IPS DF 6.9 (cell line): ENCODE results near the gene CHRNB1.

Experiments
- DNase-seq: peaks from one replicate; pipeline ENCODE4 v3.0.0-alpha.2; 2013; ENCODE audit warnings: low read depth, low spot score
- H3K27ac ChIP-seq: one replicate; pipeline ENCODE4 v1.5.1; 2013; ENCODE audit warnings: low read length, control low read depth
- H3K27me3 ChIP-seq: 2 replicates; pipeline ENCODE4 v1.6.1; 2013; ENCODE audit warnings: mild to moderate bottlenecking, low read length; ENCODE audit not compliant: control insufficient read depth, insufficient read depth
- H3K36me3 ChIP-seq: 2 replicates; pipeline ENCODE4 v1.6.1; 2013; ENCODE audit warnings: low read length; ENCODE audit not compliant: control insufficient read depth, insufficient read depth
- H3K4me1 ChIP-seq: 2 replicates; pipeline ENCODE4 v1.6.1; 2013; ENCODE audit warnings: low read length; ENCODE audit not compliant: control insufficient read depth, insufficient read depth
- H3K4me3 ChIP-seq: 2 replicates; pipeline ENCODE4 v1.5.1; 2013; ENCODE audit warnings: mild to moderate bottlenecking, low read length
- H3K9me3 ChIP-seq: 2 replicates; pipeline ENCODE4 v1.6.1; 2013; ENCODE audit warnings: low read length, inconsistent platforms; ENCODE audit not compliant: control insufficient read depth, insufficient read depth
- WGBS: extraction: QIAGEN DNeasy Blood & Tissue Kit; methylation state at CpG from one replicate; pipeline ENCODE4 v1.1.7; 2013; ENCODE audit warnings: mixed read lengths, missing lambda C conversion rate; ENCODE audit not compliant: insufficient read length, insufficient coverage; 5-methylcytosine and 5-hydroxymethylcytosine counted together

CHRNB1 gene, protein sequence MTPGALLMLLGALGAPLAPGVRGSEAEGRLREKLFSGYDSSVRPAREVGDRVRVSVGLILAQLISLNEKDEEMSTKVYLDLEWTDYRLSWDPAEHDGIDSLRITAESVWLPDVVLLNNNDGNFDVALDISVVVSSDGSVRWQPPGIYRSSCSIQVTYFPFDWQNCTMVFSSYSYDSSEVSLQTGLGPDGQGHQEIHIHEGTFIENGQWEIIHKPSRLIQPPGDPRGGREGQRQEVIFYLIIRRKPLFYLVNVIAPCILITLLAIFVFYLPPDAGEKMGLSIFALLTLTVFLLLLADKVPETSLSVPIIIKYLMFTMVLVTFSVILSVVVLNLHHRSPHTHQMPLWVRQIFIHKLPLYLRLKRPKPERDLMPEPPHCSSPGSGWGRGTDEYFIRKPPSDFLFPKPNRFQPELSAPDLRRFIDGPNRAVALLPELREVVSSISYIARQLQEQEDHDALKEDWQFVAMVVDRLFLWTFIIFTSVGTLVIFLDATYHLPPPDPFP

DNA sequence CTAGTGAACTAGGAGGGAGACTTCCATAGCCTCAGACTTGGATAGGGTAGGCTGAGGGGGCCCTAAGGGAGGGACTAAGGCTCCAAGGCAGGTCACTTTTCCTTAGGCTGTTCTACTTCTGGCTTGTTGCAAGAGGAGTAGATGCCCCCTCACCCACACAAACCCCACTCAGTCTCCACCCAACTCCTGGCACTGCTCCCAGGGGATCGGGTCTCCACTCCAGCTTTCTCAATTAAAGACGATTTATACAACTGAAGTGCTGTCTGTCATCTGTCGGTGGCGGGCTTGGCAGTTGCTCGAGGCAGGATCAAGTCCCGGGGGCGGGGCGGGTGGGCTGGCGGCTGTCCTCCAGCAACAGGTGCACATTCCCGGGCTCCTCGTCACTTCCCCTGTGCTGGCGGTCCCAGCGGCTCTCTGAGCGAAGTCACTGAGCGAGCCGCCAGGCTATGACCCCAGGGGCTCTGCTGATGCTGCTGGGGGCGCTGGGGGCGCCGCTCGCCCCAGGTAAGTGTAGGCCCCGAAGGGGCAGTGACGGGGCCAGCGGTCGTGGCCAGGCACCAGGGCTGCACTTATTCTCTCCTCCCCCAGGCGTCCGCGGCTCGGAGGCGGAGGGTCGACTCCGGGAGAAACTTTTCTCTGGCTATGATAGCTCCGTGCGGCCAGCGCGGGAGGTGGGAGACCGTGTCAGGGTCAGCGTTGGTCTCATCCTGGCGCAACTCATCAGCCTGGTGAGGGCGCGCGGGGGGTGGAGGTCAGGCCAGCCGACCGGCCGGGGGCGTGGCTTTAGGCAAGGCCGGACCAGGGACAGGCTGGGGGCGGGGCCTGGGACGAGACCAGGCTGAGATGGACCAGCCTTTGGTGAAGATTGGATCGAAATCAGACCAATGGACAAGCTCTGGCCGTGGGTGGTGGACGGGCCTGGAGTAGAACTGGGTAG lies at the start of gene CHRNB1:
TSS of gene CHRNB1 (plus strand) at position 380 of the 937 bp plus-strand sequence. CDS start at position 447, 67 bp downstream.
- Histone ChIP-seq H3K9me3 (no peaks in the 10 kb centered on the region), H3K36me3 (no peaks in the 10 kb centered on the region), H3K27me3 (no peaks in the 10 kb centered on the region), H3K4me3 (peak within 1 kb of the TSS; percentile 72), H3K27ac (no peak within 1 kb of the TSS), H3K4me1 (peaks cover 5% of the 10 kb centered on the region; the same call in 1 of the 2 replicates)
- WGBS: no CpG with 5 or more reads among the region's 51 CpGs
- no peak for DNase-seq

GRCh38 chr17:7396147-7396546 lies 48.7 kb upstream of the CHRNB1 start:
- H3K4me1 ChIP-seq: peaks cover 2% of the 10 kb centered on the region; the same call in 1 of the 2 replicates
- peaks cover 2% of the 10 kb centered on the region; the same call in 1 of the 2 replicates for H3K36me3 ChIP-seq
- H3K27me3 ChIP-seq: no peaks in the 10 kb centered on the region
- no peak for DNase-seq
- no peak overlapping the region for H3K27ac ChIP-seq
- no peak overlapping the region for H3K4me3 ChIP-seq
- WGBS: no CpG with 5 or more reads among the region's 4 CpGs
- H3K9me3 ChIP-seq: no peaks in the 10 kb centered on the region

DNA sequence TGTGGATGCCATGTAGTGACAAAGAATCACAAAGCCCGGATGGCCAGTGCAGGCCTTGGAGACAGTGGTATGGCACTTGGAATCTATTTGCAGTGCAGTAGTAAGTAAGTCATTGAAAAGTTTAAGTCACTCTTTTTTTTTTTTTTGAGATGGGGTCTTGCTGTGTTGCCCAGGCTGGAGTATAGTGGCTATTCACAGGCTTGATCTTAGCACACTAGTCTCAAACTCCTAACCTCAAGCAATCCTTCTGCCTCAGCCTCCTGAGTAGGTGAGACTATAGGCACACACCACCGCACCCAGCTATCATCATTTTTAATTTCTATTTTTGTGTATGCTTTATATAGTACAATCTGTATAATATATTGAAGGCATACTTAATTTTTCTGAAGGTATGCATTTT lies 46.2 kb upstream of the CHRNB1 start:
- H3K27me3 ChIP-seq: no peaks in the 10 kb centered on the region
- H3K4me3 ChIP-seq: no peak overlapping the region
- no peak overlapping the region for H3K27ac ChIP-seq
- H3K4me1 ChIP-seq: peaks cover 2% of the 10 kb centered on the region; the same call in 1 of the 2 replicates
- H3K9me3 ChIP-seq: no peaks in the 10 kb centered on the region
- no peak for DNase-seq
- H3K36me3 ChIP-seq: no peaks in the 10 kb centered on the region
- WGBS: no CpG with 5 or more reads among the region's 2 CpGs

- H3K36me3 ChIP-seq: no peaks in the 10 kb centered on the region; the same call in 1 of the 2 replicates
- H3K4me1 ChIP-seq: peaks cover 2% of the 10 kb centered on the region; the same call in 1 of the 2 replicates
- H3K27ac ChIP-seq: no peak overlapping the region
- H3K4me3 ChIP-seq: peak overlapping the region; percentile 99; the same call in 1 of the 2 replicates
- no CpG with 5 or more reads among the region's 16 CpGs for WGBS
- H3K9me3 ChIP-seq: no peaks in the 10 kb centered on the region
- no peaks in the 10 kb centered on the region for H3K27me3 ChIP-seq
- DNase-seq: no peak
Observed at GRCh38 chr17:7403043-7403726, 41.7 kb upstream of the CHRNB1 start.

- no peak for DNase-seq
- peaks cover 2% of the 10 kb centered on the region for H3K36me3 ChIP-seq
- H3K4me3 ChIP-seq: peak overlapping the region; percentile 99
- H3K27ac ChIP-seq: no peak overlapping the region
- no peaks in the 10 kb centered on the region for H3K27me3 ChIP-seq
- H3K9me3 ChIP-seq: no peaks in the 10 kb centered on the region
- peaks cover 2% of the 10 kb centered on the region for H3K4me1 ChIP-seq
- no CpG with 5 or more reads among the region's 13 CpGs for WGBS
Observed at GRCh38 chr17:7403727-7403976, 41.2 kb upstream of the CHRNB1 start.

DNA sequence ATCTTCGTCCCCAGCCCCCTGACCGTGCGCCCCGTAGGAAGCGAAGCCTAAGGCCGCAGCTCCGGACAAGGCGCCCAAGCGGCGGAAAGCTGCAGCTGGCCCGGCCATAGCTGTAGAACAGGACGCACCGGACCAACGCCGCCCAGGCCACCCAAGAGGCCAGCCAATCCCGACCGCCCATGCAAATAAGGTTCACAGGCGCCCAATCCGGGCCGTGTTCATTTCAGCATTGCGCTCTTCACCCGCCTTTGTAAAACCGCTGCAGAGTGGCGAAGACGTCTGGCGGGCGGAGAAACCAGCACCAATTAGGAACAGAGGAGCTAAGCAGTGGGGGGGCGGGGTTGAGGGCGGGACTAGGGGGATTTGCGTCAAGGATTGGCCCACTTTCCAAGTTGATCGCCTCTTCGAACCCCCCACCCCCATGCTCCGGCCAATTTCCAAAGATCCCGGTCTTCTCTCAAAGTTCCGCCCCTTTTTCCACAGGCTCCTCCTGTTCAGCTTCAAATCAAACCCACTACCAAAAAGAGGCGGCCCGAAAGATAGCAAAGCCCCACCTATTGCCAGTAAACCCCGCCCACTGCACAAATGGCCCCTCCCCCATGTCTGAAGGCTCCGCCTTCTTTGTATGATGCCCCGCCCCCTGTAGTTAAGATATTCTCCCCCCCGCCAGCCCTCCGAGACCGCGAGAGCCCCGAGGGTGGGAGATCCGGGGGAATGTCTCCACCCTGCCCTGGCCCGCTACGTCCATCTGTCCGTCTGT lies 40.7 kb upstream of the CHRNB1 start, which contains the start of gene TMEM256:
TSS of gene TMEM256 (minus strand) at position 121 of the 760 bp plus-strand sequence. CDS start at position 108, 13 bp downstream.
- Histone ChIP-seq H3K27me3 (no peaks in the 10 kb centered on the region), H3K4me3 (peak within 1 kb of the TSS; percentile 99), H3K9me3 (no peaks in the 10 kb centered on the region), H3K27ac (no peak within 1 kb of the TSS), H3K36me3 (peaks cover 7% of the 10 kb centered on the region), H3K4me1 (peaks cover 2% of the 10 kb centered on the region)
- DNase-seq: peak; percentile 98
- WGBS: no CpG with 5 or more reads among the region's 49 CpGs

- Histone ChIP-seq H3K27me3 (no peaks in the 10 kb centered on the region), H3K9me3 (no peaks in the 10 kb centered on the region), H3K36me3 (peaks cover 12% of the 10 kb centered on the region), H3K4me1 (peaks cover 2% of the 10 kb centered on the region), H3K4me3 (peak overlapping the region; percentile 72; the same call in 1 of the 2 replicates), H3K27ac (no peak overlapping the region)
- WGBS: no CpG with 5 or more reads among the region's 65 CpGs
- DNase-seq: no peak
Observed at GRCh38 chr17:7404737-7405349, 40.0 kb upstream of the CHRNB1 start.

- peaks cover 19% of the 10 kb centered on the region for H3K36me3 ChIP-seq
- no peaks in the 10 kb centered on the region for H3K9me3 ChIP-seq
- H3K27me3 ChIP-seq: no peaks in the 10 kb centered on the region
- H3K4me1 ChIP-seq: peaks cover 2% of the 10 kb centered on the region
- peak overlapping the region; percentile 72 for H3K4me3 ChIP-seq
- no peak for DNase-seq
- H3K27ac ChIP-seq: no peak overlapping the region
- WGBS: no CpG with 5 or more reads among the region's 38 CpGs
Observed at GRCh38 chr17:7405350-7406234, 39.3 kb upstream of the CHRNB1 start.
